Hair follicular keratinocyte (primary cell): ENCODE results near the gene MTHFD2. TPM values are rescaled to one million over a fixed set of nuclear protein-coding genes. Genes with fewer than 3 reads are reported as not detected.

ENCODE experiments used
- total RNA-seq: library from RNA; depleted of rRNA; stranded (reverse); fragments of >200 nt; gene quantifications from 2 replicates; pipeline ENCODE4 v1.2.3, GENCODE V29; 2015

MTHFD2 gene
- total RNA-seq = 156 and 209 TPM in 2 replicates

DNA sequence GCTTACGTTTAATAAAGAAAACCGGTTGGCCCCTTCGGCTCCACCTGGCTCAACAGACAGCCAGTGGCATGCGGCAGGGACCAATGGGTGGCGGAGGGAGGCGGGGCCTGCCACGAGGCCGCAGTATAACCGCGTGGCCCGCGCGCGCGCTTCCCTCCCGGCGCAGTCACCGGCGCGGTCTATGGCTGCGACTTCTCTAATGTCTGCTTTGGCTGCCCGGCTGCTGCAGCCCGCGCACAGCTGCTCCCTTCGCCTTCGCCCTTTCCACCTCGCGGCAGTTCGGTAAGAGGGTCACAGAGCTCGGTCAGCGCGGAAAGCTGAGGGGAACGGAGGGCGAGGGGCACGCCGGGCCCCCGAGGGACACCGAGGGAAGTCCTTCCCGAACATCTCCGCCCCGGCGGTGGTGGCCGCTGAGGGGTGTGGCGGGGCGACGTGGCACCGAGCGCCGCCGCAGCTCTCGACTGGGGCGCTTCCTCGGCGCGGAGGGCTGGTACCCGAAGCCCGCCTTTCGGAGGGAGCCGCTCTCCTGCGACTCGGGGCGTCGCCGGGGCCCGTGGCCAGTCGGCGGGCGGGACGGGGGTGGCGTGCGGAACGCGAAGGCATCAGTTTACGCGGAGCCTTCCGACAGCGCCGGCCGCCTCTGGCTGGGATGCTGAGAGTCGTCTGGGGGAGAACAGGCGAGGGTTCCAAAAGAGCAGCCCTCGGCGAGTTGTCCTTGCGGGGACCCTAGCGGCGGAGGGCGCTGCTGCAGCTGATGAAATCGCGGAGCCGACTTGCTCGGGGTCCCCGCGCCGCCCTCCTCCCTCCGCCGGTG is at the start of gene MTHFD2:
TSS of gene MTHFD2 (plus strand) at position 155 of the 814 bp plus-strand sequence. CDS start at position 182, 27 bp downstream.

GRCh38 chr2:74178211-74179062 is 20.0 kb upstream of the MTHFD2 start, which contains the start of gene MOB1A:
TSS of gene MOB1A (minus strand) at chr2:74178879. CDS start at chr2:74178674, 205 bp downstream.

Other genes with a start within 250 kb of the MTHFD2 start
- 2.7 and 3.5 TPM in 2 replicates for gene TET3, start 213.7 kb upstream of the MTHFD2 start, total RNA-seq
- 167 and 228 TPM in 2 replicates for gene BOLA3, start 50.7 kb upstream of the MTHFD2 start, total RNA-seq
- 96.1 and 111 TPM in 2 replicates for gene MOB1A, start 19.7 kb upstream of the MTHFD2 start, total RNA-seq
- gene SLC4A5, start 144.8 kb downstream of the MTHFD2 start, total RNA-seq = not detected in 2 replicates
- gene DCTN1, start 181.7 kb downstream of the MTHFD2 start, total RNA-seq = 86.5 and 118 TPM in 2 replicates
- gene C2orf81, start 223.0 kb downstream of the MTHFD2 start, total RNA-seq = 3.6 and 4.8 TPM in 2 replicates
- 46.2 and 64.7 TPM in 2 replicates for gene WDR54, start 223.1 kb downstream of the MTHFD2 start, total RNA-seq
- gene RTKN, start 243.3 kb downstream of the MTHFD2 start, total RNA-seq = 117 and 135 TPM in 2 replicates